OCI-LY7 (cell line): ENCODE results near the gene NEDD1.

ENCODE experiments used
- CTCF ChIP-seq: fragments of 200-600 bp; sonication (generic); conservative IDR thresholded peaks from 2 replicates; pipeline ENCODE4 v1.5.1; 2014; ENCODE audit warnings: mild to moderate bottlenecking, antibody characterized with exemption, low read length, moderate library complexity, mixed read lengths
- EZH2phosphoT487 ChIP-seq: fragments of 200-600 bp; sonication (generic); IDR thresholded peaks from 2 replicates; pipeline ENCODE4 v1.6.1; 2018; ENCODE audit warnings: low read depth, borderline replicate concordance, mild to moderate bottlenecking, mixed run types, antibody characterized with exemption, low read length, moderate library complexity, mixed read lengths

GRCh38 chr12:96981911-96982310 is 74.9 kb downstream of the NEDD1 start:
- TF ChIP-seq CTCF, result no peak
- no peak for TF ChIP-seq EZH2phosphoT487
